Right atrium auricular region (tissue), 2 donors: ENCODE data around the gene PLEKHO2. TPM values are rescaled to one million over a fixed set of nuclear protein-coding genes. Genes with fewer than 3 reads are reported as not detected.

Experiments used
- DNase-seq: peaks from one replicate; pipeline ENCODE4 v3.0.0-alpha.2; 2019; ENCODE audit warnings: low spot score
- H3K27ac ChIP-seq, 2 donors: fragments of 200-600 bp; sonication (generic); 1 replicate in 1 of 2; 2 replicates in 1 of 2; pipeline ENCODE4 v1.5.1; 2016 to 2019
- H3K27me3 ChIP-seq, 2 donors: fragments of 200-600 bp; sonication (generic); one replicate each; pipeline versions ENCODE4 v1.5.1 to v1.6.0; 2017 to 2019
- H3K36me3 ChIP-seq: fragments of 200-600 bp; sonication (generic); one replicate; pipeline ENCODE4 v1.5.1; 2016
- H3K4me1 ChIP-seq, 2 donors: fragments of 200-600 bp; sonication (generic); one replicate each; pipeline versions ENCODE4 v1.5.1 to v1.6.0; 2017 to 2019
- H3K4me3 ChIP-seq, 2 donors: fragments of 200-600 bp; sonication (generic); 1 replicate in 1 of 2; 2 replicates in 1 of 2; pipeline ENCODE4 v1.5.1; 2017 to 2019; ENCODE audit warnings: mild to moderate bottlenecking in 1 of 2, moderate library complexity in 1 of 2
- H3K9me3 ChIP-seq, 2 donors: fragments of 200-600 bp; sonication (generic); one replicate each; pipeline ENCODE4 v1.5.1; 2019
- total RNA-seq, 2 donors: library from RNA; depleted of rRNA; stranded (reverse); fragments of >200 nt; gene quantifications; one replicate each; pipeline ENCODE4 v1.1.0, GENCODE V29; 2016
- TF ChIP-seq, protein P1 (sequence below), 2 donors: fragments of 200-600 bp; sonication (generic); IDR thresholded peaks; one replicate each; pipeline ENCODE4 v1.5.1; 2019; ENCODE audit warnings: antibody characterized with exemption in 2 of 2

Gene PLEKHO2
- total RNA-seq, 2 donors from 2014 or later: 6.3 to 19.4 TPM

- Histone ChIP-seq H3K27me3 (no peaks in the 10 kb centered on the region), H3K36me3 (no peaks in the 10 kb centered on the region), H3K27ac (peak overlapping the region; percentile 31 to 85), H3K4me3 (no peak overlapping the region), H3K4me1 (peaks cover 0 to 30% of the 10 kb centered on the region in 2 donors), H3K9me3 (no peaks in the 10 kb centered on the region)
- DNase-seq: no peak
- TF ChIP-seq, protein P1, sequence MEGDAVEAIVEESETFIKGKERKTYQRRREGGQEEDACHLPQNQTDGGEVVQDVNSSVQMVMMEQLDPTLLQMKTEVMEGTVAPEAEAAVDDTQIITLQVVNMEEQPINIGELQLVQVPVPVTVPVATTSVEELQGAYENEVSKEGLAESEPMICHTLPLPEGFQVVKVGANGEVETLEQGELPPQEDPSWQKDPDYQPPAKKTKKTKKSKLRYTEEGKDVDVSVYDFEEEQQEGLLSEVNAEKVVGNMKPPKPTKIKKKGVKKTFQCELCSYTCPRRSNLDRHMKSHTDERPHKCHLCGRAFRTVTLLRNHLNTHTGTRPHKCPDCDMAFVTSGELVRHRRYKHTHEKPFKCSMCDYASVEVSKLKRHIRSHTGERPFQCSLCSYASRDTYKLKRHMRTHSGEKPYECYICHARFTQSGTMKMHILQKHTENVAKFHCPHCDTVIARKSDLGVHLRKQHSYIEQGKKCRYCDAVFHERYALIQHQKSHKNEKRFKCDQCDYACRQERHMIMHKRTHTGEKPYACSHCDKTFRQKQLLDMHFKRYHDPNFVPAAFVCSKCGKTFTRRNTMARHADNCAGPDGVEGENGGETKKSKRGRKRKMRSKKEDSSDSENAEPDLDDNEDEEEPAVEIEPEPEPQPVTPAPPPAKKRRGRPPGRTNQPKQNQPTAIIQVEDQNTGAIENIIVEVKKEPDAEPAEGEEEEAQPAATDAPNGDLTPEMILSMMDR (IDR thresholded peaks at IDR 0.05): no peak
These were observed 37.1 kb upstream of the PLEKHO2 start for GRCh38 chr15:64804619-64805018.

DNA sequence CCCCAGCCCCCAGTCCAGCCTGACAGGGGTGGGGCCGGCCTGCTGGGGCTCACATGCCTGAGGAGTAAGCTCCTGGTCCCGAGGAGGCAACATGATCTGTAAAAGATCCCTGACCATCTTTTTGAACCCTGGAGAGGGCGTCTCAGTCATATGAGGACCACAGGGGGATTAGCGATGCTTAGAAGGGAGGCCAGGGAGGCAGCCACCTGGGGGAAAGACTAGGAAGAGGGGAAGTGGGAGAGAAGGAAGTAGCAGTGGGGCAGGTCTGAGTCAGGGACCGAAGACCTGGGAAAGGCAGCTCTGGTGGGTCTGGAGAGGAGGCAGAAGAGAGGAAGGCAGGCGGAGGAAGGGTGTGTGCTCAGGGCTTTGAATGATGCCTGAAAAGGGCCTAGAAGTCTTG is 35.2 kb upstream of the PLEKHO2 start:
- no peak for DNase-seq
- Histone ChIP-seq H3K4me3 (no peak overlapping the region), H3K36me3 (no peaks in the 10 kb centered on the region), H3K9me3 (no peaks in the 10 kb centered on the region), H3K4me1 (peaks cover 0 to 35% of the 10 kb centered on the region in 2 donors), H3K27ac (peak overlapping the region; percentile 58 to 62), H3K27me3 (no peaks in the 10 kb centered on the region)
- TF ChIP-seq, protein P1 (IDR thresholded peaks at IDR 0.05): no peak

DNA sequence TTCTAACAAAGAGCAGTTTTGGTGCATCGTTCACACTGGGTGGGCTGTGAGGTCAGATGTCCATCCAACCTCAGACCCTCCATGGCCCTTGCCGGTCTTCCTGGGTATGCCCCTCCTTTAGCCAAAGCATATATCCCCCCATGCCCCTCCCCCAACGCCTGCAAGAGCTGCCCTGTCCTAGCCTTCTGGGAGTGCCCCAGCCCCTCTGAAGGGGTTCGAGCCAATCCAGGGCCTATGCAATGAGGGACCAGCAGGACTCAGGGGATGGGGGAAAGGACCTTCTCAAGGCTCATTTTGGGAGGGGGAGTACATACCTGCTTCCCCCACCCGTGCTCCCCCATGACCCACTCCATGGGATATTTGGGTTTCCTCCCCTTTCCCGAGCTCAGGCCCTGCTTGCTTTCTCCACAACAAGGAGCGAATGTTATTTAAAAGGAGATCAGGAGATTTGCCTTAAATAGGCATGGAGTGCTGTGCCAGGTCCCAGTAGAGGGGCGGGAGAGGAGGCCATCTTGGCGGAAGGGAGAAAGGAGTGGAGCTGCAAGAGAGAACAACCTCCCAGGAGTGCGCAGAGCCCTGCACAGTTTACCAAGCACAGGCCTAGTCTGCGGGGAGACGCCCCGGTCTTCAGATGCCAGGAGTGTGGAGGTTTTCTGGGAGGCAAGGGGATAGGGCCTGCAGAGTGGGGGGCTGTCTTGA is 34.5 kb upstream of the PLEKHO2 start:
- Histone ChIP-seq H3K27me3 (no peaks in the 10 kb centered on the region), H3K4me1 (peaks cover 0 to 28% of the 10 kb centered on the region in 2 donors), H3K36me3 (no peaks in the 10 kb centered on the region), H3K9me3 (no peaks in the 10 kb centered on the region), H3K4me3 (no peak overlapping the region), H3K27ac (peak overlapping the region; percentile 58 to 62)
- no peak for DNase-seq
- TF ChIP-seq, protein P1 (IDR thresholded peaks at IDR 0.05): no peak

DNA sequence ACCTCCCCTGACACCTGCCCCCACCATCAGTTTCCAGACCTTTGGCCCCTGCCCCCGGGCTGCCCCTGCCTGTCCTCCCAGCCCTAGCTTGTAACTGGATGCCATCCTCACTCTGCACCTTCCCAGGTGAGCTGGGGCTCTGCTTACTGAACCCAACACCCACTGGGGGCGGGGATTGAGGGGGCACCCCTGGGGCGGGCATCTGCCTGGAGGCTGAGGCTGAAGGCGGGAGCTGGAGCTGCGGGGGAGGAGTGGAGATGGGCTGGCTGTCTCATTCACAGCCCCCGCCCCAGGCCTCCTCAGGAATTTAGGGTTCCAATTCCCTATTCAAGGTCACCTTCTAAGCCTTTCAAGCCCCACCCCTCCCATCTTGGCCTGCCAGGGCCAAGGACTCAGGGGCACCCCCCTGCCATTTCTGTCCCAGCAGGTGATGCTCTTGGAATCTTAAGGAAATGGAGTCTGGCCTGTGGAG is 33.9 kb upstream of the PLEKHO2 start:
- Histone ChIP-seq H3K27me3 (no peaks in the 10 kb centered on the region), H3K4me3 (no peak overlapping the region), H3K27ac (peak overlapping the region; percentile 58 to 62), H3K36me3 (no peaks in the 10 kb centered on the region), H3K9me3 (no peaks in the 10 kb centered on the region), H3K4me1 (peaks cover 0 to 22% of the 10 kb centered on the region in 2 donors)
- no peak for DNase-seq
- TF ChIP-seq, protein P1 (IDR thresholded peaks at IDR 0.05): no peak

- no peaks in the 10 kb centered on the region for H3K36me3 ChIP-seq
- H3K27ac ChIP-seq: no peak overlapping the region
- TF ChIP-seq, protein P1 (IDR thresholded peaks at IDR 0.05): no peak
- peaks cover 0 to 25% of the 10 kb centered on the region in 2 donors for H3K4me1 ChIP-seq
- no peak overlapping the region for H3K4me3 ChIP-seq
- H3K27me3 ChIP-seq: no peaks in the 10 kb centered on the region
- H3K9me3 ChIP-seq: no peaks in the 10 kb centered on the region
- DNase-seq: no peak
These were observed 32.8 kb upstream of the PLEKHO2 start for GRCh38 chr15:64808785-64809453.
